ENCODE measurements around the gene DBH. TPM values are rescaled to one million over a fixed set of nuclear protein-coding genes. Genes with fewer than 3 reads are reported as not detected.

DBH gene
- total RNA-seq, 1 donor from 2014 or later: not detected

DNA sequence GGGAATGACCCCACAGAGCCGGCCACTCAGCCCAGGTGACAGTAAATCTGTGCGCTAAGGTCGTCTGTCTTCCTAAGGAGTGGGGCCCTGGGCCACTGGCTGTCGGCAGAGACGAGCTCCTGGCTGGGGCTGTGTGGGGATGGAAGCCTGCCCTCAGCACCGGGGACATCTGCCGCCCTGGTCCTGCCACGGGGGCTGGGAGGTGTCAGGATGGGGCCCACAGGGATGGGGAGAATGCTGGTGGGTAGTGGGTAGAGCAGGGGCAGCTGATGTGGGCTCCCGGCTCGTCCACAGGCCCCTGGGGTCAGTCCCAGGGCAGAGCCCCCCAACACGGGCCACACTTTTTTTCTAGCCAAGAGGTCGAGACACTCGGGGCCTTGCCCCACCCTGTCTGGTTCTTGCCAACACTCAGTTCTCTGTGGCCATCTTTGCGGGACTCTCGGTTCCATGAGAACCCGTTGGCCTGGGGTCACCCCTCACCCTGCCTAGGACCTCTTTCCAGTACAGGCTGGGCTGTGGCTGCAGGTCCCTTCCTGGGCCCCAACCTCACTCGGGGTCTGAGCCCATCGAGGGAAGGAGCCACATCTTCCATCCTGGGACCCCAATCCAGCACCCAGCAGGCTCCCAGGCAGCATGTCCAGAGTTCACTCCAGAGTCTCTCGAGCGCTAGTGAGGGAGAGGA lies 45.0 kb downstream of the DBH start:
- H3K36me3 ChIP-seq (ENCODE audit: insufficient read depth, low read length): no peaks in the 10 kb centered on the region
- H3K4me2 ChIP-seq (ENCODE audit: low read length): no peak overlapping the region
- H3K9ac ChIP-seq (ENCODE audit: low read length): no peak overlapping the region
- no peak overlapping the region for H3K27ac Mint-ChIP-seq (ENCODE audit: unreplicated experiment)
- TF ChIP-seq, protein P1, sequence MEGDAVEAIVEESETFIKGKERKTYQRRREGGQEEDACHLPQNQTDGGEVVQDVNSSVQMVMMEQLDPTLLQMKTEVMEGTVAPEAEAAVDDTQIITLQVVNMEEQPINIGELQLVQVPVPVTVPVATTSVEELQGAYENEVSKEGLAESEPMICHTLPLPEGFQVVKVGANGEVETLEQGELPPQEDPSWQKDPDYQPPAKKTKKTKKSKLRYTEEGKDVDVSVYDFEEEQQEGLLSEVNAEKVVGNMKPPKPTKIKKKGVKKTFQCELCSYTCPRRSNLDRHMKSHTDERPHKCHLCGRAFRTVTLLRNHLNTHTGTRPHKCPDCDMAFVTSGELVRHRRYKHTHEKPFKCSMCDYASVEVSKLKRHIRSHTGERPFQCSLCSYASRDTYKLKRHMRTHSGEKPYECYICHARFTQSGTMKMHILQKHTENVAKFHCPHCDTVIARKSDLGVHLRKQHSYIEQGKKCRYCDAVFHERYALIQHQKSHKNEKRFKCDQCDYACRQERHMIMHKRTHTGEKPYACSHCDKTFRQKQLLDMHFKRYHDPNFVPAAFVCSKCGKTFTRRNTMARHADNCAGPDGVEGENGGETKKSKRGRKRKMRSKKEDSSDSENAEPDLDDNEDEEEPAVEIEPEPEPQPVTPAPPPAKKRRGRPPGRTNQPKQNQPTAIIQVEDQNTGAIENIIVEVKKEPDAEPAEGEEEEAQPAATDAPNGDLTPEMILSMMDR (IDR thresholded peaks at IDR 0.05; ENCODE audit: insufficient read depth, low read depth, low read length): no peak
- TF ChIP-seq EZH2 (IDR thresholded peaks at IDR 0.05; ENCODE audit: insufficient read depth, low read length): no peak
- H3K4me3 ChIP-seq (ENCODE audit: insufficient read depth, low read depth, low read length): no peak overlapping the region
- no peaks in the 10 kb centered on the region for H3K79me2 ChIP-seq (ENCODE audit: insufficient read depth, low read length)
- H3K4me1 Mint-ChIP-seq (ENCODE audit: low read depth, unreplicated experiment): peaks cover 2% of the 10 kb centered on the region
- H3K4me3 Mint-ChIP-seq (ENCODE audit: unreplicated experiment): no peak overlapping the region
- FAIRE-seq: no peak
- no peaks in the 10 kb centered on the region for H4K20me1 ChIP-seq (ENCODE audit: insufficient read depth, low read length)
- no peak overlapping the region for H3K27ac ChIP-seq (ENCODE audit: low read depth, low read length)
- no peak for DNase-seq (ENCODE audit: low read depth)
- H3K4me1 ChIP-seq (ENCODE audit: insufficient read depth, low read length): peaks cover 13% of the 10 kb centered on the region
- no peaks in the 10 kb centered on the region for H3K36me3 Mint-ChIP-seq (ENCODE audit: low read depth, unreplicated experiment)
- H3K9me3 Mint-ChIP-seq (ENCODE audit: unreplicated experiment): peaks cover 2% of the 10 kb centered on the region
- peaks cover 25% of the 10 kb centered on the region for H3K27me3 Mint-ChIP-seq (ENCODE audit: low read depth, unreplicated experiment)
- peaks cover under 1% of the 10 kb centered on the region for H3K27me3 ChIP-seq (ENCODE audit: insufficient read depth, low read length)
- H3K9me3 ChIP-seq (ENCODE audit: insufficient read depth, low read depth, low read length): no peaks in the 10 kb centered on the region
- H2AFZ ChIP-seq (ENCODE audit: low read depth, low read length): no peak overlapping the region

DNA sequence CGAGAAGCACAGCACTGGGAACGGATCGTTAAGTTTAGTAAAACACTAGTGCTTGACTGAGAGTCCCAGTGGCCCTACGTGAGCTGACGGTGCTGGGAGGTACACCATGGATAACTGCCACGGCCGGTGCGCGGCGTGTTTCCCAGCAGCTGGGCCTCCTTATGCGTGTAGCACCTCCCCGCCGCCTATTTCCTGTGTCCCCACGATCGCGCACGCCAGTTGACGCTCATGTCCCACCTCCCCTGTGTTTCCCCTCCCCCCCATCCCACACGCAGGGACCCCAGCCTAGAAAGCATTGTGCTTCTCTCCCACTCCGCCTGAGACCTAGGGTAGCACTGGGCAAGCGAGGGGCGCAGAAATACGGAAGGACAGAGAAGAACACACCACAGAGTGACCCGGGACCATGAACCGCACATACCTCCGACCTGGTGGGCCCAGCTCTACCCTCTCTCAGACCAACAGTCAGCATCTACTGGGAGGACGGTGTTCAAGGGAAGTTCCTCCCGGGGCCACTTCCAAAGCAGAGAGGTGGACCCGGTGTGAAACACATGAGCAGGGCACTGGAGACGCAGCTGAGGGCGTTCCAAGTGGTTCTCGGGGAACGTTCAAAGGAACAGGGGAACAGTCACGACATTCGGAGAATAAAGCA lies 45.6 kb downstream of the DBH start:
- FAIRE-seq (no peak), DNase-seq (ENCODE audit: low read depth) (no peak)
- Mint-ChIP-seq H3K36me3 (ENCODE audit: low read depth, unreplicated experiment) (no peaks in the 10 kb centered on the region), H3K9me3 (ENCODE audit: unreplicated experiment) (no peaks in the 10 kb centered on the region), H3K4me1 (ENCODE audit: low read depth, unreplicated experiment) (peaks cover 2% of the 10 kb centered on the region), H3K4me3 (ENCODE audit: unreplicated experiment) (no peak overlapping the region), H3K27me3 (ENCODE audit: low read depth, unreplicated experiment) (peaks cover 25% of the 10 kb centered on the region), H3K27ac (ENCODE audit: unreplicated experiment) (peak overlapping the region; percentile 36)
- H3K4me3 ChIP-seq (ENCODE audit: insufficient read depth, low read depth, low read length): no peak overlapping the region
- H3K9ac ChIP-seq (ENCODE audit: low read length): no peak overlapping the region
- no peaks in the 10 kb centered on the region for H4K20me1 ChIP-seq (ENCODE audit: insufficient read depth, low read length)
- no peak overlapping the region for H2AFZ ChIP-seq (ENCODE audit: low read depth, low read length)
- peaks cover 13% of the 10 kb centered on the region for H3K4me1 ChIP-seq (ENCODE audit: insufficient read depth, low read length)
- H3K79me2 ChIP-seq (ENCODE audit: insufficient read depth, low read length): no peaks in the 10 kb centered on the region
- no peak overlapping the region for H3K4me2 ChIP-seq (ENCODE audit: low read length)
- H3K27ac ChIP-seq (ENCODE audit: low read depth, low read length): no peak overlapping the region
- TF ChIP-seq, protein P1 (IDR thresholded peaks at IDR 0.05; ENCODE audit: insufficient read depth, low read depth, low read length): no peak
- TF ChIP-seq EZH2 (IDR thresholded peaks at IDR 0.05; ENCODE audit: insufficient read depth, low read length): no peak
- H3K36me3 ChIP-seq (ENCODE audit: insufficient read depth, low read length): no peaks in the 10 kb centered on the region
- no peaks in the 10 kb centered on the region for H3K27me3 ChIP-seq (ENCODE audit: insufficient read depth, low read length)
- no peaks in the 10 kb centered on the region for H3K9me3 ChIP-seq (ENCODE audit: insufficient read depth, low read depth, low read length)

Data from astrocyte (in vitro differentiated cells and primary cell).